Pancreas (tissue), 10 donors: ENCODE results near the gene SLC66A3. TPM values are rescaled to one million over a fixed set of nuclear protein-coding genes. Genes with fewer than 3 reads are reported as not detected.
A peak's percentile ranks its signal among the peaks of the same experiment; 100 is the strongest.

Experiments used
- ATAC-seq, 4 donors: fragments of 200-7000 bp; cut with Tn5 transposase; one replicate each; pipeline versions ENCODE4 v1.8.0 to v1.9.1; 2020; ENCODE audit warnings: mild to moderate bottlenecking in 4 of 4, moderate library complexity in 4 of 4
- DNase-seq, 6 donors: peaks; one replicate each; pipeline ENCODE4 v3.0.0-alpha.2; 2020
- FAIRE-seq: peaks from 2 replicates; lab custom pipeline; 2012; peaks lifted over from hg19 to GRCh38; lab: Jason Lieb, UNC
- H3K27ac ChIP-seq, 4 donors: fragments of 200-600 bp; sonication (generic); 1 replicate in 3 of 4; 2 replicates in 1 of 4; pipeline versions ENCODE4 v1.5.0 to v1.8.0; 2020
- H3K27me3 ChIP-seq, 4 donors: fragments of 200-600 bp; one replicate each; pipeline ENCODE4 v1.8.0; 2021
- H3K36me3 ChIP-seq, 3 donors: fragments of 200-600 bp; sonication (generic) in 1 of 3; one replicate each; pipeline versions ENCODE4 v1.5.0 to v1.8.0; 2020 to 2021
- H3K4me1 ChIP-seq, 3 donors: fragments of 200-600 bp; one replicate each; pipeline ENCODE4 v1.8.0; 2021
- H3K4me3 ChIP-seq, 4 donors: fragments of 200-600 bp; sonication (generic) in 2 of 4; one replicate each; pipeline versions ENCODE4 v1.5.0 to v1.8.0; 2020 to 2021
- H3K9me3 ChIP-seq, 4 donors: fragments of 200-600 bp; one replicate each; pipeline ENCODE4 v1.8.0; 2021
- WGBS, 2 donors: extraction: QIAGEN DNeasy Blood & Tissue Kit; methylation state at CpG; one replicate each; pipeline ENCODE4 v1.1.7; 2013; 5-methylcytosine and 5-hydroxymethylcytosine counted together
- intact Hi-C, 3 donors: fragments of 100-400 bp; cut with DNase I; formaldehyde crosslinking; loops; one replicate each; pipeline versions ENCODE4 v1.11.1 to v1.14.2; 2022
- polyA plus RNA-seq, 2 donors: library from polyadenylated mRNA; stranded (reverse); fragments of 200-250 nt; gene quantifications; one replicate each; pipeline ENCODE4 v1.2.3, GENCODE V29; 2013
- total RNA-seq, 6 donors: library from RNA; stranded (reverse); fragmentation: NEBNext Ultra II Directional in 4 of 6; extraction: Animal tissue kit (Norgen Biotek cat#: 25700) in 4 of 6; gene quantifications; one replicate each; pipeline versions ENCODE4 v1.2.1 to v1.2.4, GENCODE V29; 2021 to 2023
- TF ChIP-seq, protein P1 (sequence below), 4 donors: fragments of 200-600 bp; sonication (generic) in 3 of 4; IDR thresholded peaks; one replicate each; pipeline versions ENCODE4 v1.5.0 to v1.8.0; 2021; ENCODE audit warnings: antibody characterized with exemption in 4 of 4
- donor health status: healthy with polysubstance abuse.
- donor health status: DM: no; HTN: no; CAD: no; lungs with moderate emphysema.
- donor health status: DM: no; HTN: no; CAD: no.
- donor health status: control.
- donor health status: control.
- donor health status: Bipolar disorder and iron deficiency.
- donor health status: DM: yes; HTN: yes; CAD: no.
- donor health status: DM: no; HTN: no; CAD: no.
- donor health status: DM: no; HTN: no; CAD: no.
- donor health status: DM: yes; HTN: yes; CAD: no.

Gene SLC66A3
- total and polyA plus RNA-seq, 8 donors, result 11.1 to 26.5 (median 18.3) TPM

DNA sequence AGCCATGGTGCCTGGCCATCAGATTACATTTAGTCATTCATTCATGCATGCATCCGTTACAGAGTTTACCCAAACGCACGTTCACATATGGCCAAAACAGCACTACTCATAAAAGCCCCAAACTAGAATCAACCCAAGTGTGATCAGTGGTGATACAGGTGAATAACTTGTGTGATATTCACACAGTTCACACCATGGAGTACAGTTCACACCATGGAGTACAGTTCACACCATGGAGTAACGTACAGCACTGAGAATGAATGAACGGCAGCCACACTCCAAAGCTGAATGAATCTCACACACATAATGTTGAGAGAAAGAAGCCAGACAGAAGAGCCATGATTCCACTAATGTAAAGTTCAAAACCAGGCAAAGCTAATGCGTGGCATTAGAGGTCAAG lies 12.3 kb upstream of the SLC66A3 start:
- TF ChIP-seq, protein P1, sequence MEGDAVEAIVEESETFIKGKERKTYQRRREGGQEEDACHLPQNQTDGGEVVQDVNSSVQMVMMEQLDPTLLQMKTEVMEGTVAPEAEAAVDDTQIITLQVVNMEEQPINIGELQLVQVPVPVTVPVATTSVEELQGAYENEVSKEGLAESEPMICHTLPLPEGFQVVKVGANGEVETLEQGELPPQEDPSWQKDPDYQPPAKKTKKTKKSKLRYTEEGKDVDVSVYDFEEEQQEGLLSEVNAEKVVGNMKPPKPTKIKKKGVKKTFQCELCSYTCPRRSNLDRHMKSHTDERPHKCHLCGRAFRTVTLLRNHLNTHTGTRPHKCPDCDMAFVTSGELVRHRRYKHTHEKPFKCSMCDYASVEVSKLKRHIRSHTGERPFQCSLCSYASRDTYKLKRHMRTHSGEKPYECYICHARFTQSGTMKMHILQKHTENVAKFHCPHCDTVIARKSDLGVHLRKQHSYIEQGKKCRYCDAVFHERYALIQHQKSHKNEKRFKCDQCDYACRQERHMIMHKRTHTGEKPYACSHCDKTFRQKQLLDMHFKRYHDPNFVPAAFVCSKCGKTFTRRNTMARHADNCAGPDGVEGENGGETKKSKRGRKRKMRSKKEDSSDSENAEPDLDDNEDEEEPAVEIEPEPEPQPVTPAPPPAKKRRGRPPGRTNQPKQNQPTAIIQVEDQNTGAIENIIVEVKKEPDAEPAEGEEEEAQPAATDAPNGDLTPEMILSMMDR (IDR thresholded peaks at IDR 0.05), result no peak
- no peaks in the 10 kb centered on the region for H3K27me3 ChIP-seq

DNA sequence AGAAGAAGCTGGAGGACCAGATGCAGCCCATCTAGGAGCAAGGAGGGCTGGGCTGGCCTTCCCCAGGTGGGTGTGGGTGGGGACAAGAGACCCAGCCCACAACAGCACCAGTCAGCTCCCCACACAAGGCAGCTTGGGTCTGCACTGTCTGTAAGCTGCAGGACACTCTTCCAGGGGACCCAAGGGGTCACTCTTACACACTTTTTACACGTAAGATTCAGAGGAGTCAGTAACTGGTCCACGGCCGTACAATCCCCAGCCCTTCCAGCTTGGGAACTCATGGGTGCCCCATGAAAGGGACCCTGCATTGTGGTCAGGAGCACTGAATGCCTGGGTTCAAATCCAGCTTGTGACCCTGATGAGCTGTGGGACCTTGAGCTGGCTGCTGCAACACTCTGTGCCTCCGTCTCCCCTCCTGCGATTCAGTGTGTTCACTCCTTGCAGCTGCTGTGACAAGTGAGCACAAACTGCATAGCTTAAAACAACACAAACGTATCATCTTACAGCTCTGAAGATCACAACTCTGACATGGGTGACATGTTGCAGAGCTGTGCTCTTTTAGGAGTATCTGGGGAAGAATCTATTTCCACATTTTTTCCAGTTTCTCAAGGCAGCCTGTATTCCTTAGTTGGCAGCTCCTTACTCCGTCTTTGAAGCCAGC lies 11.1 kb upstream of the SLC66A3 start:
- DNase-seq (no peak), FAIRE-seq (no peak), ATAC-seq (no peak)
- Histone ChIP-seq H3K4me1 (peaks cover 0 to 4% (median 3%) of the 10 kb centered on the region in 3 donors), H3K36me3 (no peaks in the 10 kb centered on the region), H3K27me3 (no peaks in the 10 kb centered on the region), H3K27ac (no peak overlapping the region), H3K9me3 (no peaks in the 10 kb centered on the region), H3K4me3 (no peak overlapping the region)
- TF ChIP-seq, protein P1 (IDR thresholded peaks at IDR 0.05), result no peak
- 80 to 90% methylated on average over 7 of the region's 7 CpGs for WGBS, 2 donors
- intact Hi-C loops, result loop anchor here in 1 of 3 donors (10.0 kb wide), 1 partner anchor 441 kb away; no protein-coding TSS in a partner anchor

More for the DNA sequence above, 12.3 kb upstream of the SLC66A3 start:
- Histone ChIP-seq H3K9me3 (no peaks in the 10 kb centered on the region), H3K4me3 (no peak overlapping the region), H3K36me3 (no peaks in the 10 kb centered on the region), H3K4me1 (no peaks in the 10 kb centered on the region), H3K27ac (no peak overlapping the region)
- FAIRE-seq, result no peak
- intact Hi-C loops, result loop anchor here in 1 of 3 donors (10.0 kb wide), 1 partner anchor 442 kb away; no protein-coding TSS in a partner anchor
- 79 to 86% methylated on average over 6 of the region's 6 CpGs for WGBS, 2 donors
- ATAC-seq, result no peak
- DNase-seq, result no peak

DNA sequence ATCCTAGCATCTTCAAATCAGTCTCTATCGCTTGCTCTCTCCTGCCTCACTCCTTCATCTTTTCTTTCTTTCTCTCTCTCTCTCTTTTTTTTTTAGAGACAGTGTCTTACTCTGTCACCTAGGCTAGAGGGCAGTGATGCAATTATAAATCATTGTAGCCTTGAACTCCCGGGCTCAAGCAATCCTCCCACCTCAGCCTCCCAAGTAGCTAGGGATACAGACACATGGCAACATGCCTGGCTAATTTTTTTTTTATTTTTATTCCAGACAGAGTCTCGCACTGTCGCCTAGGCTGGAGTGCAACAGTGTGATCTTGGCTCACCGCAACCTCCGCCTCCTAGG lies 10.6 kb upstream of the SLC66A3 start:
- no peak overlapping the region for H3K27ac ChIP-seq
- H3K9me3 ChIP-seq, result no peaks in the 10 kb centered on the region
- TF ChIP-seq, protein P1 (IDR thresholded peaks at IDR 0.05), result no peak
- FAIRE-seq (no peak), ATAC-seq (no peak), DNase-seq (no peak)
- H3K4me3 ChIP-seq, result no peak overlapping the region
- no peaks in the 10 kb centered on the region for H3K36me3 ChIP-seq
- peaks cover 0 to 8% (median 4%) of the 10 kb centered on the region in 3 donors for H3K4me1 ChIP-seq
- WGBS, 2 donors, result 87 to 92% methylated on average over 6 of the region's 6 CpGs
- H3K27me3 ChIP-seq, result no peaks in the 10 kb centered on the region
- intact Hi-C loops, result loop anchor here in 1 of 3 donors (10.0 kb wide), 1 partner anchor 440 kb away; no protein-coding TSS in a partner anchor

DNA sequence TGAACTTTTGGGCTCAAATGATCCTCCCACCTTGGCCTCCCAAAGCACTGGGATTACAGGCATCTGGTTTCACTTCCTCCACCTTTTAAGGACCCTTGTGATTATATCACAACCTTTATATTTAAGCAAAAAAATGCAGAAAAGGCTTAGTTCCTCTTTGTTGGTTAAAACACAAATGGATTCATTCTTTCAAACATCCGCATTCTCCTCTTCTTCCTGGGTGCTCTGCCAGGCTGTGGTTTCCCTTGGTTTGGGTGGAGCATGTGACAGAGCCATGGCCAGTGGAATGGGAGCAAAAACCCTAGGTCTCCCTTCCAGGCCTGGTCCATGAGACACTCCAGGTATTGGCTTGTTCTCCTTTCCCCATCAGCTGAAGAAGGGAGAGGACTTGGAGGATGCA lies 9.9 kb upstream of the SLC66A3 start:
- no peak overlapping the region for H3K4me3 ChIP-seq
- no peaks in the 10 kb centered on the region for H3K36me3 ChIP-seq
- ATAC-seq, result peak in 1 of 4 donors; percentile 36
- H3K27ac ChIP-seq, result no peak overlapping the region
- DNase-seq, result no peak
- no peak for FAIRE-seq
- TF ChIP-seq, protein P1 (IDR thresholded peaks at IDR 0.05), result no peak
- H3K9me3 ChIP-seq, result no peaks in the 10 kb centered on the region
- intact Hi-C loops, result loop anchor here in 1 of 3 donors (10.0 kb wide), 1 partner anchor 439 kb away; no protein-coding TSS in a partner anchor
- peaks cover 0 to 10% (median 4%) of the 10 kb centered on the region in 3 donors for H3K4me1 ChIP-seq
- H3K27me3 ChIP-seq, result no peaks in the 10 kb centered on the region
- 92 to 95% methylated on average over 1 of the region's 1 CpG for WGBS, 2 donors

DNA sequence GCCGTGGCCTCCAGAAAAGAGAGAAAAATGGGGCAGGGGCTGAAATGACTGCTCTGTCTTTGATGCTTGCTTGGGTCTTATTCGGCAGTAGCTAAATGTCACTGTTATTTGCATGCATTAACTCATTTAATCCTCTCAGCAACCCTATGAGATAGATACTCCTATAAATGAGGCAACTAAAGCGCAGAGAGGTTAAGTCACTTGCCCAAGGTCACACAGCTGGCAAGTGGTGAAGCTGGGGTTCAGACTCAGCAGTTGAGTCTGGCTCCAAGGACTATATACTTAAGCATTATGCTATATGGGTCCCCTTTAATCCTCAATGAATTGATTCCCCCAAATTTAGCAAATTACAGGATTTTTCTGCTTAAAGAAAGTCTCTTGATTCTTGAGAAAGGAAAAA lies 9.2 kb upstream of the SLC66A3 start:
- Histone ChIP-seq H3K27ac (no peak overlapping the region), H3K27me3 (no peaks in the 10 kb centered on the region), H3K4me3 (no peak overlapping the region), H3K4me1 (peaks cover 0 to 10% (median 4%) of the 10 kb centered on the region in 3 donors), H3K9me3 (no peaks in the 10 kb centered on the region), H3K36me3 (no peaks in the 10 kb centered on the region)
- TF ChIP-seq, protein P1 (IDR thresholded peaks at IDR 0.05), result no peak
- DNase-seq (no peak), FAIRE-seq (no peak), ATAC-seq (no peak)
- WGBS, 2 donors, result 91 to 97% methylated on average over 3 of the region's 3 CpGs
- intact Hi-C loops, result loop anchor here in 1 of 3 donors (10.0 kb wide), 1 partner anchor 439 kb away; no protein-coding TSS in a partner anchor
